ENCODE data around the gene MOGAT2.

MOGAT2 gene

GRCh38 chr11:75779960-75780359 lies 62.3 kb downstream of the MOGAT2 start:
- DNase-seq (ENCODE audit: low read depth in 2 of 2) = no peak

- DNase-seq (ENCODE audit: low read depth in 2 of 2) = no peak
Measured at GRCh38 chr11:75780888-75781287, 63.2 kb downstream of the MOGAT2 start.

DNA sequence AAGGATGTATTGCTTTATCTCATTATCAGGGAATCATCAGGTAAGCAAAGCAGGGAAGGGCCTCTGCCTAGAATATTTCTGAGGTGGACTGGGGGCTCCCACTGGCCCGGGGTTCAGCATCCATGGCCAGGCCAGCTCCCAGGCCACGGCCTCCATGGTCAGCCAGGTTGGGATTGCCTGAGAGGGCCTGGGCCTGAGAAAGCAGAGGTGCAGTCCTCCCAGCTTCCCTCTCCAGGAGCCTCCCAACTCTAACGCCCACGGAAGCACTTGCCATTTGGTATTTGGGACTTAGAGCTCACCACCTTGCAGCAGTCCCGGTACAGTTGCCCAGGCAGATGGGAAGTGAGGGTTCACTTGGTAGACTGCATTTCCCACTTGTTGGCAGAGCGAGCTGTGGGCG lies 63.7 kb downstream of the MOGAT2 start:
- DNase-seq (ENCODE audit: low read depth in 2 of 2) = no peak

DNA sequence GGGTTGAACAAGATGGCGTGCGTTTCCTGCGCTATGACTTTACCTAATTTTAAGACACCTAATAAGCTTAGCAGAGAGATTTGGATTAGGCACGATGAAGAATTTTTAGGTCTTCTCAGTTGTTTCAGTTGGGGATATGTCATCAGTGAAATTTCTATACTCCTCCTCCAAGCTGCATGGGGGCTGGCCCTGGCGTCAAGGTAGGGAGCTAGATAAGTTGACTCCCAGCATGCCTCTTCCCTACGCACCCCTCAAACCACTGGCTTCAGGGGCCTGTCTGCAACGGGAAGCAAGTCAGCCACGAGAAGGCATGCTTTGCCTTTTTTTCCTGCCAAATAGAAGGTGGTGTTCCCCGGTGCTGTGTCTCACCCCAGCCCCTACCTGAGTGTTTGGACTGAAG lies 64.2 kb downstream of the MOGAT2 start:
- no peak for DNase-seq (ENCODE audit: low read depth in 2 of 2)
